Psoas muscle (tissue), 8 donors: ENCODE measurements around the gene DBF4. TPM values are rescaled to one million over a fixed set of nuclear protein-coding genes. Genes with fewer than 3 reads are reported as not detected.
"Not testable (repeated sequence)": the region's sequence is repeated elsewhere in the genome, so short reads cannot be mapped to it uniquely, and the experiment has no call there.

Experiments used
- ATAC-seq, 4 donors: fragments of 200-7000 bp; cut with Tn5 transposase; one replicate each; pipeline ENCODE4 v1.9.1; 2020; ENCODE audit warnings: moderate library complexity in 3 of 4, mild to moderate bottlenecking in 2 of 4
- DNase-seq, 2 donors: peaks; one replicate each; pipeline ENCODE4 v3.0.0-alpha.2; 2020
- H3K27ac ChIP-seq: fragments of 200-600 bp; one replicate; pipeline ENCODE4 v1.8.0; 2022
- H3K27me3 ChIP-seq, 3 donors: fragments of 200-600 bp in 1 of 3; one replicate each; pipeline versions ENCODE4 v1.6.1 to v1.8.0; 2013 to 2022; ENCODE audit warnings: low read length in 2 of 3, mild to moderate bottlenecking in 2 of 3, moderate library complexity in 1 of 3; ENCODE audit not compliant: insufficient read depth in 3 of 3
- H3K36me3 ChIP-seq, 2 donors: fragments of 200-600 bp in 1 of 2; one replicate each; pipeline versions ENCODE4 v1.6.1 to v1.8.0; 2013 to 2022; ENCODE audit warnings: low read depth in 1 of 2, mild to moderate bottlenecking in 1 of 2, moderate library complexity in 1 of 2; ENCODE audit not compliant: insufficient read depth in 1 of 2
- H3K4me1 ChIP-seq: fragments of 200-600 bp; one replicate; pipeline ENCODE4 v1.8.0; 2022
- H3K4me3 ChIP-seq: fragments of 200-600 bp; one replicate; pipeline ENCODE4 v1.8.0; 2022; ENCODE audit warnings: mild to moderate bottlenecking
- H3K9me3 ChIP-seq: fragments of 200-600 bp; one replicate; pipeline ENCODE4 v1.8.0; 2022
- WGBS, 3 donors: extraction: QIAGEN DNeasy Blood & Tissue Kit; methylation state at CpG; one replicate each; pipeline versions ENCODE4 v1.1.6 to v1.1.7; 2013; 5-methylcytosine and 5-hydroxymethylcytosine counted together
- intact Hi-C, 2 donors: fragments of 100-400 bp; cut with DNase I; formaldehyde crosslinking; loops; one replicate each; pipeline versions ENCODE4 v1.11.0 to v1.14.2; 2022
- polyA plus RNA-seq, 3 donors: library from polyadenylated mRNA; stranded (reverse); fragments of 200-250 nt; gene quantifications; one replicate each; pipeline ENCODE4 v1.2.3, GENCODE V29; 2013
- total RNA-seq, 4 donors: library from RNA; stranded (reverse); fragmentation: NEBNext Ultra II Directional in 2 of 4; extraction: Animal tissue kit (Norgen Biotek cat#: 25700) in 2 of 4; gene quantifications; one replicate each; pipeline versions ENCODE4 v1.2.1 to v1.2.4, GENCODE V29; 2021 to 2023
- TF ChIP-seq, protein P1 (sequence below): fragments of 200-600 bp; IDR thresholded peaks from one replicate; pipeline ENCODE4 v1.8.0; 2022; ENCODE audit warnings: antibody characterized with exemption
- donor health status: healthy with polysubstance abuse.
- donor health status: DM: no; HTN: no; CAD: no; lungs with moderate emphysema.
- donor health status: Bipolar disorder and iron deficiency.
- donor health status: healthy.
- donor health status: DM: yes; HTN: yes; CAD: no.
- donor health status: DM: no; HTN: no; CAD: no.
- donor health status: DM: no; HTN: no; CAD: no.
- donor health status: DM: yes; HTN: yes; CAD: no.

Gene DBF4
- total and polyA plus RNA-seq, 7 donors = 1.5 to 5.3 (median 2.3) TPM

DNA sequence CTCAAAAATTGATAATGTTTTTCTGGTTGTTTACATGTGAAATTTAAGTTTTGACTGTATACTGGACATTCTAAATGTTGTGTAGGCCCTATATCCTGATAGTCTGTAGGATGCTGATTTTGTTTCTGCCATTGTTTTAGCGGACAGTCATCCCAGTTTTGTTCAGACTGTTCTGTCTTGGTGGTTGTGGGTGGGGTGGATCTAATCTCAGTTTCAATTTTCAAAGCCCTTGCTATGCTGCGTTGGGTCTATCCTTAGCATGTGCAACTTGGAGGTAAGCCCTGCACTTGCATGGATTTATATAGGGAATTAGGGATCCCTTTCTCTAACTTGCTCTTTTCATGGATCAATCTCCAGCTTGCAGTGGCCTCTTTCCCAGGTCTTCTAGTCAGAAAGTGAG, 19.1 kb downstream of the DBF4 start:
- H3K9me3 ChIP-seq = no peaks in the 10 kb centered on the region
- intact Hi-C loops = no loop called here
- H3K4me1 ChIP-seq = no peaks in the 10 kb centered on the region
- no peak overlapping the region for H3K27ac ChIP-seq
- WGBS, 3 donors = 81 to 98% (median 97%) methylated on average over 2 of the region's 2 CpGs
- TF ChIP-seq, protein P1, sequence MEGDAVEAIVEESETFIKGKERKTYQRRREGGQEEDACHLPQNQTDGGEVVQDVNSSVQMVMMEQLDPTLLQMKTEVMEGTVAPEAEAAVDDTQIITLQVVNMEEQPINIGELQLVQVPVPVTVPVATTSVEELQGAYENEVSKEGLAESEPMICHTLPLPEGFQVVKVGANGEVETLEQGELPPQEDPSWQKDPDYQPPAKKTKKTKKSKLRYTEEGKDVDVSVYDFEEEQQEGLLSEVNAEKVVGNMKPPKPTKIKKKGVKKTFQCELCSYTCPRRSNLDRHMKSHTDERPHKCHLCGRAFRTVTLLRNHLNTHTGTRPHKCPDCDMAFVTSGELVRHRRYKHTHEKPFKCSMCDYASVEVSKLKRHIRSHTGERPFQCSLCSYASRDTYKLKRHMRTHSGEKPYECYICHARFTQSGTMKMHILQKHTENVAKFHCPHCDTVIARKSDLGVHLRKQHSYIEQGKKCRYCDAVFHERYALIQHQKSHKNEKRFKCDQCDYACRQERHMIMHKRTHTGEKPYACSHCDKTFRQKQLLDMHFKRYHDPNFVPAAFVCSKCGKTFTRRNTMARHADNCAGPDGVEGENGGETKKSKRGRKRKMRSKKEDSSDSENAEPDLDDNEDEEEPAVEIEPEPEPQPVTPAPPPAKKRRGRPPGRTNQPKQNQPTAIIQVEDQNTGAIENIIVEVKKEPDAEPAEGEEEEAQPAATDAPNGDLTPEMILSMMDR = no peak
- H3K36me3 ChIP-seq = peaks cover 0 to 40% of the 10 kb centered on the region in 2 donors
- ATAC-seq (no peak), DNase-seq (no peak)
- no peaks in the 10 kb centered on the region for H3K27me3 ChIP-seq
- no peak overlapping the region for H3K4me3 ChIP-seq

DNA sequence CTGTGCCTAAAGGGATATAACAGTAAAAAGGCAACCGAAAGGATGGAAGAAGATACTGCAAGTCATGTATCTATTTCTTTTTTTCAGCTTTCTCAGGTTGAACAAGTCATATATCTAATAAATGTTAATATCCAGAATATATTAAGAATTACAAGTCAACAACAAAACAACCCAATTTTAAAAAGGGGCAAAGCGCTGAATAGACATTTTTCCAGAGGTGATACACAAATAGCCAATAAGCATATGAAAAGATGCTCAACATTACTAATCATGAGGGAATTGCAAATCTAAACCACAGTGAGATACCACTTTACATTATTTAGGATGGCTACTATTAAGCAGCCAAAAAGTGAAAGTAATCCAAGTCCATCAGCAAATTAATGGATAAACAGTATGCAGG, 23.0 kb downstream of the DBF4 start:
- H3K9me3 ChIP-seq = no peaks in the 10 kb centered on the region
- H3K27me3 ChIP-seq = no peaks in the 10 kb centered on the region
- no peak overlapping the region for H3K4me3 ChIP-seq
- intact Hi-C loops = no loop called here
- 98 to 99% (median 98%) methylated on average over 2 of the region's 2 CpGs for WGBS, 3 donors
- no peaks in the 10 kb centered on the region for H3K4me1 ChIP-seq
- TF ChIP-seq, protein P1 = no peak
- no peak for ATAC-seq
- no peak overlapping the region for H3K27ac ChIP-seq
- DNase-seq = no peak
- H3K36me3 ChIP-seq = peaks cover 0 to 45% of the 10 kb centered on the region in 2 donors

DNA sequence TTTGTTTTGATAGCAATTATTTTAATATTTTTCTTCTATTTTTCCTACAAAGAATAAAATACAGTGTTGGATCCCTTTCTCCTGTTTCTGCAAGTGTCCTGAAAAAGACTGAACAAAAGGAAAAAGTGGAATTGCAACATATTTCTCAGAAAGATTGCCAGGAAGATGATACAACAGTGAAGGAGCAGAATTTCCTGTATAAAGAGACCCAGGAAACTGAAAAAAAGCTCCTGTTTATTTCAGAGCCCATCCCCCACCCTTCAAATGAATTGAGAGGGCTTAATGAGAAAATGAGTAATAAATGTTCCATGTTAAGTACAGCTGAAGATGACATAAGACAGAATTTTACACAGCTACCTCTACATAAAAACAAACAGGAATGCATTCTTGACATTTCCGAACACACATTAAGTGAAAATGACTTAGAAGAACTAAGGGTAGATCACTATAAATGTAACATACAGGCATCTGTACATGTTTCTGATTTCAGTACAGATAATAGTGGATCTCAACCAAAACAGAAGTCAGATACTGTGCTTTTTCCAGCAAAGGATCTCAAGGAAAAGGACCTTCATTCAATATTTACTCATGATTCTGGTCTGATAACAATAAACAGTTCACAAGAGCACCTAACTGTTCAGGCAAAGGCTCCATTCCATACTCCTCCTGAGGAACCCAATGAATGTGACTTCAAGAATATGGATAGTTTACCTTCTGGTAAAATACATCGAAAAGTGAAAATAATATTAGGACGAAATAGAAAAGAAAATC, 31.0 kb downstream of the DBF4 start:
- DNase-seq, H3K27me3 ChIP-seq, H3K27ac ChIP-seq, ATAC-seq, H3K4me3 ChIP-seq, H3K4me1 ChIP-seq, H3K9me3 ChIP-seq, intact Hi-C loops: not testable (repeated sequence)
- peaks cover 0 to 15% of the 10 kb centered on the region in 2 donors for H3K36me3 ChIP-seq
- 94 to 97% (median 97%) methylated on average over 3 of the region's 3 CpGs for WGBS, 3 donors

DNA sequence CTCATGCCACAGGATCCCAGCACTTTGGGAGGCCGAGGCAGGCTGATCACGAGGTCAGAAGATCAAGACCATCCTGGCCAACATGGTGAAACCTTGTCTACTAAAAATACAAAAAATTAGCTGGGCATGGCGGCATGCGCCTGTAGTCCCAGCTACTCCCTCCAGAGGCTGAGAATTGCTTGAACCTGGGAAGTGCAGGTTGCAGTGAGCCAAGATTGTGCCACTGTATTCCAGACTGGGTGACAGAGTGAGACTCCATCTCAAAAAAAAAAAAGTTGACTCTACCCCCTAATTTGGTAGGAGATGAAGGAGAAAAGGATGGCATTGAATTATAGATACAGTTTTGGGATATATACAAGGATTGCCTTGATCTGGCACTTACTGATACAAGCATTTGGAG, 32.5 kb downstream of the DBF4 start:
- H3K9me3 ChIP-seq, intact Hi-C loops, H3K4me1 ChIP-seq, H3K4me3 ChIP-seq, H3K27ac ChIP-seq, H3K27me3 ChIP-seq, DNase-seq, ATAC-seq: not testable (repeated sequence)
- H3K36me3 ChIP-seq = peaks cover 0 to 15% of the 10 kb centered on the region in 2 donors
- 98 to 99% (median 99%) methylated on average over 4 of the region's 4 CpGs for WGBS, 3 donors

DNA sequence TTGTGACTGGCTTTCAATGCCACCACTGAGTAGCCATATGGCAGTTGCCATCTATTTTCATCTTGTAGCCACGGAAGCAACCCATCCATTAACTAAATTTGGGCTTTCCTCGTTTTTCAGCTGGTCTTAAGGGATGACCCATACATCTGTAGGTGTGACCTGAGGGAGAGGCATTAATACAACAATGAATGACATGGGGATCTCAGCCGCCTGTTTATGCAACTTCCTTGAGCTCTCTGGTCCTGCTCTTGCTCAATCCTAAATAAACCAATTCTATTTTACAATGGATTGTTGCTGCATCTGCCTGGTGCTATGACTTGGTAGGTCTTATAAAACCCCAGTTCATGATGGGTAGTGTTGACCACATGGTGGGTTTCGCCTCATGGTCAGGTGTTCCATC, 35.8 kb downstream of the DBF4 start:
- DNase-seq (no peak), ATAC-seq (no peak)
- Histone ChIP-seq H3K4me3 (no peak overlapping the region), H3K27ac (no peak overlapping the region), H3K4me1 (no peaks in the 10 kb centered on the region), H3K9me3 (no peaks in the 10 kb centered on the region), H3K36me3 (peaks cover 0 to 9% of the 10 kb centered on the region in 2 donors), H3K27me3 (no peaks in the 10 kb centered on the region)
- intact Hi-C loops = no loop called here
- 91 to 92% (median 92%) methylated on average over 4 of the region's 4 CpGs for WGBS, 3 donors
- TF ChIP-seq, protein P1 = no peak

DNA sequence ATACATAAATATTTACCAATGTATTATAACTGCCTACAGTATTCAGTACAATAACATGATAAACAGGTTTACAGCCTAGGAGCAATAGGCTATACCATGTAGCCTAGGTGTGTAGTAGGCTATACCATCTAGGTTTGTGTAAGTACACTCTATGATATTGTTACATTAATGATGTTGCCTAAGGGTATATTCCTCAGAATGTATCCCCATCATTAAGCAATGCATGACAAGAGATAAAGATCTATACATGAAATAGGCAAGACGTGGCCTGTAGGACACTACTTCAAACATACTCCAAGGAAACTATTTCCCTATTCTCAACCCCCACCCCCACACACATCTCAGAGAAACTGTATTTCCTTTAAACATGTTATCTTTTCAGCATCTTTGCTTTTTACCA, 42.4 kb downstream of the DBF4 start:
- Histone ChIP-seq H3K4me3 (no peak overlapping the region), H3K9me3 (no peaks in the 10 kb centered on the region), H3K4me1 (no peaks in the 10 kb centered on the region), H3K36me3 (no peaks in the 10 kb centered on the region), H3K27ac (no peak overlapping the region), H3K27me3 (no peaks in the 10 kb centered on the region)
- 80 to 96% (median 85%) methylated on average over 1 of the region's 1 CpG for WGBS, 3 donors
- TF ChIP-seq, protein P1 = no peak
- intact Hi-C loops = no loop called here
- ATAC-seq = no peak
- DNase-seq = no peak
